Measurements from ENCODE around the gene ANAPC15.

The ANAPC15 gene

GRCh38 chr11:72066855-72067254 is 45.6 kb downstream of the ANAPC15 start:
- TF ChIP-seq TCF12 (IDR thresholded peaks at IDR 0.05; ENCODE audit: low read depth) (no peak), EP300 (IDR thresholded peaks at IDR 0.05; ENCODE audit: borderline replicate concordance) (no peak), USF1 (IDR thresholded peaks at IDR 0.05) (no peak), CEBPB (IDR thresholded peaks at IDR 0.05) (no peak), EGR1 (IDR thresholded peaks at IDR 0.05) (no peak), MAX (IDR thresholded peaks at IDR 0.05) (no peak)

GRCh38 chr11:72061739-72062396 is 50.6 kb downstream of the ANAPC15 start:
- TF ChIP-seq FOXM1 (IDR thresholded peaks at IDR 0.05; ENCODE audit: borderline replicate concordance, low read depth) (no peak), CREB1 (IDR thresholded peaks at IDR 0.05; ENCODE audit: low read depth) (no peak)
